GM18858 (cell line): ENCODE results near the gene GCLC.
"Not testable (repeated sequence)": the region's sequence is repeated elsewhere in the genome, so short reads cannot be mapped to it uniquely, and the experiment has no call there.

Experiments
- ATAC-seq: cut with Tn5 transposase; IDR thresholded peaks from one replicate; pipeline ENCODE4 v1.9.1; 2021; ENCODE audit not compliant: unreplicated experiment

The GCLC gene

DNA sequence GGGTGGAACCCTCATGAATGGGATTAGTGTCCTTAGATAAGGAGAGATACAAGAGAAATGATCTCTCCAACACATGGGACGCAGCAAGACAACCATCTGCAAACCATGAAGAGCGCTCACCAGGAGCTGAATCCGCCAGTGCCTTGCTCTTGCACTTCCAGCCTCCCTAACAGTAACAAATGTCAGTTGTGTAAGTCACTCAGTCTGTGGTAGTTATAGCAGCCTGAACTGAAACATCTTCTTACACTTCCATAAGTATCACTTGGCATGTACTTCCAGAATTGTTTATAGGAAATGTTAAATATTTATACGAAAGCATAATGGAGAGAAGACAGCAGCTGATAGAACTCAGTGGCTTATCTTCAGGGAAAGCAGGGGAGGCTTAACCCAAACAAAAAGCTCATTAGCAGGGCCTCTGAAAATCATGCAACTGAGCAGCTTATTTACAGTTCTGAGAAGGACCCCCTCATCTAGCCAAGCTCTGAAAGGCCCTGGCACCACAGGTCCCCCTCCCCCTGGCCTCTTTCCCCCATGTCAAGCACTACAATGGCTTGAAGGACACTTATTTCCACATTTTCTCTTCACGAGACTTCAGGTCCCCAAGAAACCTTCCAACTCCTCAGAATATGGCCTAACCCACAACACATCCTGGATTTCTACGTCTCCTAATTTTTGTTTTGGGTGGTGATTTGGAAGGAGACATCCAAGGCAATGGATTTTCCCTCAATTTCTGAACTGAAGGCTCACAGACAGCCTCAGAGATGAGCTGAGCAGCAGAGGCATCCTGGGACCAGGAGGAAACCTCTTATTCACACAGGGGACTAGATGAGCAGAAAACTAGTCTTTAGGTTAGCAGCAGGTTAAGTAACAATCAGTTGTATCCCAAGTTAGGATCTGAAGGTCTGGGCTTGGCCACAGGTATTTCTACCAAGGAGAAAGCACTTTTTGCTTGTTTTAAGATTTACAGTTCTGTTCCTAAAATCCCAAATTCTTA lies 49.1 kb downstream of the GCLC start:
- no peak for ATAC-seq

DNA sequence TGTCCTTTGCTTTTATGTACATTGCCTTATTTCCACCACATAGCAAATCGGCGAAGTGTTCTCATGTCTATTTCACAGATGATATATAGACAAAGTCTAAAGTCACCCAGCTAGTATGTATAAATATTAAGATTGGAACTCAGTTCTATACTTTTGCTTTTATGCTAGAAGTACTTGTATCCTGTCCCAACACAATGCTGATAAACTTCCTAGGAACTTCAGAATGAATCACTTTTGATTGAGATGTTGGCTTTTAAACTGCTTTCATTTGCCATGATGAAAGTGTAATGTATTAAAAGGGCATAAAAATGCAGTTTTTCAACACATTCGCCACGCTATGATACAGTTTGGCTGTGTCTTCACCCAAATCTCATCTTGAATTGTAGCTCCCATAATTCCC lies 50.8 kb downstream of the GCLC start:
- ATAC-seq = no peak

DNA sequence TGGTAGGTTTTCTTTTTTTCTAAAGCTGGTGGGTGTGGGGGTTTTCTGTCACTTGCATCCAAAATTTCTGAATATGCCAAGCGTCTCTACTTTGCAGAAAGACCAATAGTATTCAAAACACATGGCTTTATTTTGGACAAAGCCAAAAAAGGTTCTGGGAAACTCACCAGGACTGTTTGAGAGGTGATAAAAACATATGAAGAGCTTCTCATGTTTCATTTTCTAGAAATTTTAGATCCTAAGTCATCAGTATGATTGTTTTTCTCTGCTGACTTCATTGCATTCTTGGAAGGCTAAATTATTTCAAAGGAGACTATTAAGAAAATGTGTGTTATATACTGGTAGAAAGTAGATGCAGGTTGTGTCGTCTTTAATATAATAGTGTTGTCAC lies 51.3 kb downstream of the GCLC start:
- ATAC-seq = no peak

DNA sequence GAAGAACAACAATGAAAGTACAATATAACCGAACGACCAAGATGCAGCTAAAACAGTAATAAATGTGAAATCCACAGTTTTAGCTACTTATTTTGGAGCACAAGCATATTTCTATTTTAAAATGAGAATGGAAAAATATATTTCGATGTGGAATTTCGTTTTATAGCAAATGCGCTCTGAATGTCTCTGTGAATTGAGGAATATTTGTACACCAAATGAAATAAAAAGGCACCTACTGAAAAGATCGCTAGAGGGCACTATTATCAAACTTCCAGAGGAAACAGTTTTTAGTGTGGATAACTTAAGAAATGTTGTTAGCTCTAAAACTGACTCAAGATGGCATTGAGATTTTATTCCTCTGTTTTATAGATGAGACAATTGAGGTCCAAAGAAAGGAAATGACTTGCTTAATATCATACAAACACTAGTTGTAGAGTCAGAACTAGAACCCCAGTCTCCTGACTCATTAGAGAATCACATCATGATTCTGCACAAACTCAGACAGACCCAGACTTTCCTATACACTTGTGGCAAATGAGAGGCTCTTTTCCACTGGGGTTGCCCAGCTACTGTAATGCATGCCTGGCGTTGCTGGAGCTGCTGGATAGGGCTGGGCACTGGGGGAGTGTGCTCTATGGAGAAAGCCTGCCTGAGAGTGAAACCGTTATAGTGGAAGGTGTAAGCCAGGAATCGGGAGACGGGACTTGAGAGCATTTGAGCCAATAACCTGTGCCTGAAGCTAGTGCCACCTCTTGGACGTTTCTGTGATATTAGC lies 51.9 kb downstream of the GCLC start:
- no peak for ATAC-seq

DNA sequence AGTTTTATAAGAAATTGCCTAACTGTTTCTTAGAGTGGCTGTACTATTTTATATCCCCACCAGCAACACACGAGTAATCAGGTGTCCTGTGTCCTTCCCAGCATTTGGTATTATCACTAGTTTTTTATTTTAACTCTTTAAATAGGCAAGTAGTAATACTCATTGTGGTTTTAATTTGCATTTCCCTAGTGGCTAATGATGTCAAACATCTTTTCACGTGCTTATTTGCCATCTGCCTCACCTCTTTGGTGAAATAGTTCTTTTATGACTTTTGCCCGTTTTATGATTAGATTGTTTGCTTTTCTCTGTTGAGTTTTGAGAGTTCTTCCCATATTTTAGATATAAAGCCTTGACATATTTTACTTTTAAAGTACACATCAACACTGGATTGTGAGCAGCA lies 57.8 kb downstream of the GCLC start:
- ATAC-seq = no peak

DNA sequence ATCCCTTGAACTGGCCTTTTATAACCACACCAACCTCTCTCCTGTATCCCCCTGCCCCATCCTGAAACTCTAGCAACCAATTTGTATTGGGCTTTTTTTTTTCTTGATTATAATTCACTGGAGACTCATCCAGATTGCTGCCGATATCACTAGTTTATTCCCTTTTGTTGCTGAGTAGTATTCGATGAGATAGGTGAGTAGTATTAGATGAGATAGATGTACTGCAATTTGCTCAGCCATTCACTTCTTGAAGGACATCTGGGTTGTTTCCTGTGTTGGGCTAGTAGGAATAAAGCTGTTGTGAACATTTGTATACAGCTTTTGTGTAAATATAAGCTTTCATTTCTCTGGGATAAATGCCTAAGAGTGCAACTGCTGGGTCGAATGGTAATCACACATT lies 58.2 kb downstream of the GCLC start:
- no peak for ATAC-seq

DNA sequence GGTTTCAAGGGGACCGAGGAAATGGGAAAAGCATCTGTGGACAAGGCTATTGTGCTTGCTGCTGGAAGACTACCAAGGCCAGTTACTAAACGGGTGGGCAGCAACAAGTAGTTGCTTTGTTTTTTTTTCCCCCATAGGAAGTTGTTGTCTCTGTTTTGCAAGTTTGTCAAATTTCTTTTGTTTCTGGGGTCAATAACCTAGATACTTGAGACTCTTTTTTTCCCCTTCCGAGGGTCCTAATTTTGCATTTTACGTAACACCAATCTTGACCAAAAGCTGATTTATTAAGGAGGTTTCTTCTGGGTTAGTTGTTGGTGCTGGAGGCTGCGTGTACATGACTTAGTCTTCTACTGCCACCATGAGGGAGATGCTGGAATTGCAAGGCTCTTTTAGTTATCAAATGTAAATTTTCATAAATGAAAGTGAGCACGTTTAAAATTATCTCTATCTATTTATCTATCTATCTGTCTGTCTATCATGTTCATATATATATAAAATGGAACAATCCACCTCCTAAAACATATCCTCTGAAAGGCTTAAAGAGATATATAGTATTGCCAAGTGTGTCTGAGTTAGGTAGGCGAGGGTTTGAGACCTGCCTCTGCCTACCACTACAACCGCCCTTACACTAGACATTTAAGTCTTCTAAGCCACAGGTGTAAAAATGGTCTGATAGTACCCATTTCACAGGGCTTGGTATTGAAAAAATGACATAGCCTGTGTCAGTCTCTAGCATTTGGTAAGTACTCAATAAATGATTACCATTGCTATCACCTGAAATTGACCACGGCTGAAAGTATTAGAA lies 60.2 kb downstream of the GCLC start:
- ATAC-seq = no peak

DNA sequence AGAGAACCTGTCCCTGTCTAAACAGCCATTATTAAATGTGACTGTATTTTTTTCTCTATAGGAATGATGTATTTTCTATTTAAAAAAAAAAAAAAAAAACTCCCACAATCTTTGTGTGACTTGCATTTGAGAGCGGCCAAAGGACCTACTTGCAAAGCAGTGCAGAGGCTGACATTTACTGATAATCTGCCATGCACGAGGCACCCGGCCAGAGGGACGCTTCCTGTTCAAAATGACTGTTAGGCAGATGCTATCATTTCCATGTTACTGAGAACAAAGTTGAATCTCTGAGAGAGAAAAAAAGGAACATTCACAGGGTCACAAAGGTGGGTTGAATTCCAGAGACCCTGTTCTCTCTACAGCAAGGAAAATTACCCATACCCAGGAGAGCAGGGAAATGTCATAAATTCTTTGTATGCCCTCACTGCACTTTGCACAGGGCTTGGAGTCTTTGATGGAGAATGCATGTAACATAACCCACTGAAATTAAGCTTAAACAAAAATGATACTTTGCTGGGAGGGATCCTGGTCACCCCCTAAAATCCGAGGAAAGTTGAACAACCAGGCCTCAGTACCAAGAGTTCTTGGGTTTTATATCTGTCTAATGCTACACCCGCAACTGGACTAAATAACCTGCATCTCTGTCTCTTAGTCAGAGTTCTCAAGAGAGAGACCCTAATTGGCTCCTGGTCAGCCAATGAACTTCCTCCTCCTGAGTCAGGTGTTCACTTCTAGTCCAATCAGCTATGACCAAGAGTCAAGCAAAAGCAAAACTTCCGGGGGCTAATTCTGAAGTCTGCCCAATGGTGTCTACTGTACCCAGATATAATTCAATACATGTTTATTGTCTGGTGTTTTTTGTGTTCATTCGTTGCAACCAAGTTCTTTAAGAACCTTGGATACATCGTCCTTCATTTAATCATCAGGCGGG lies 61.2 kb downstream of the GCLC start:
- no peak for ATAC-seq

DNA sequence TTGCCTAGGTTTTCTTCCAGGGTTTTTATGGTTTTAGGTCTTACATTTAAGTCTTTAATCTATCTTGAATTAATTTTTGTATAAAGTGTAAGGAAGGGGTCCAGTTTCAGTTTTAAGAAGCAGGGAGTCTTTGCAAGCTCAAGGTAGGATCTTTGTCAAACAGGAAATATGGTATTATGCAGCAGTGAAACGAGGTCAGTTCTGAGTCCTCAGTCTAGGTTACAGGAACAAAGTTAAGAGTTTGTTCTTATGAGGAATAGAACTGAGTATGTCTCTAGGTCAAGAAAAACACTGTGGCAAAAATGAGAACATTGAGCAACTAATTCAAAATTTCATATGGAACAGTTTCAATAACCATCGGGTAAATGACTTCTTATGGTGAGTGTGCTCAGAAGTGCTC lies 63.6 kb downstream of the GCLC start:
- ATAC-seq = no peak

DNA sequence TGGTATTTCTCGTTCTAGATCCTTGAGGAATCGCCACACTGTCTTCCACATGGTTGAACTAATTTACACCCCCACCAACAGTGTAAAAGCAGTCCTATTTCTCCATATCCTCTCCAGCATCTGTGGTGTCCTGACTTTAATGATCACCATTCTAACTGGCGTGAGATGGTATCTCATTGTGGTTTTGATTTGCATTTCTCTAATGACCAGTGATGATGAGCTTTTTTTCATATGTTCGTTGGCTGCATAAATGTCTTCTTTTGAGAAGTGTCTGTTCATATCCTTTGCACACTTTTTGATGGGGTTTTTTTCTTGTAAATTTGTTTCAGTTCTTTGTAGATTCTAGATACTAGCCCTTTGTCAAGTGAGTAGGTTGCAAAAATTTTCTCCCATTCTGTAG lies 64.1 kb downstream of the GCLC start:
- not testable (repeated sequence) for ATAC-seq

DNA sequence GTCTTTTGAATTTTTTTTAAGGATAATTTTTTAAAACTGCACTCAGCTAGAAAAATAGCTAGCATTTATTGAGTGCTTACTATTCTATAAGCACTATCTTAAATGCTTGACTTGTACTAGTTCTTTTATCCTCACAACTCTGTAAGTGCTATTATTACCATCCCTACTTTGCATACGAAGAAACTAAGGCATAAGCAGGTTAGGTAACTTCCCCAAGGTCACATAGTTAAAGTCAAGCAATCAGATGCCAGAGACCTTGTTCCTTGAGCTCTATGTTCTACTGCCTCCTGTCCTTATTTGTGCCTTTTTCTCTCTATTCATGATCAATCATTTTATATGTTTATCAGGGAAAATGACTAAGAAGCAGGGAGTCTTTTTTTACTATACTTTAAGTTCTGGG lies 65.0 kb downstream of the GCLC start:
- ATAC-seq = no peak

DNA sequence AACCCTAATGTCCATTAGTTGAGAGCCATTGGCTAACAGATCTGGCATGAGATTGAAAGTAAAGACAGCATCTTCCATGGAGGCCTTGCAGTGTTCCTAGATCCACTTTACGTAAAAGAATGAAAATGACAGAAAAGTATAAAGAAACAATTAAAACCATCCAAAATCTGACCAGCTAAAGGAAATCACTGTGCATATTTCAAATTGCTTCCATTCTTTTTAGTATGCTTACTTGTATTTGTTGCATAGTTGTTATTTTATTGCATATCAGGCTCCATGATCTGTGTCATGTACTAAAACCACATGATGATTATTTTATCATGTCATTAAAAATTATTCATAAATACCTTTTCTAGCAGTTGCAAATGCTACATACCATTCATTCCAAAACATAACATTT lies 67.9 kb downstream of the GCLC start:
- no peak for ATAC-seq

DNA sequence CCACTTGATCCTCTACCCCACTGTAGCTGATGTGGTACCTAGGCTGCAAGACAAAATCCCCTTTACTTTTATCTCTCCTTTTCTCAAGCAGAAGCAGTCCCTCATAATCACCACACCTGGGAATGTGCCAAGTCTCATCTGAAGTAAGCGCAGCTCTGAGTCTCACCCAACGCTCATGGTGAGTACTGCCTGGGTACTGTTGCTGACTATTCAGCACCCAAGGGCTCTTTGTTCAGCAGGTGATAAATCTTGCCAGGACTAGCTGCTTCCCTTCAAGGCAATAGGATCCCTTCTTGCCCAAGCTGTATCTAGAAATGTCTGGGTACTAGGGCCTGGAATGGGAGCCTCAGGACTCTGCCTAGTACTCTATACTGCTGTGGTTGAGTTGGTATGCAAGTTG lies 70.9 kb downstream of the GCLC start:
- no peak for ATAC-seq

DNA sequence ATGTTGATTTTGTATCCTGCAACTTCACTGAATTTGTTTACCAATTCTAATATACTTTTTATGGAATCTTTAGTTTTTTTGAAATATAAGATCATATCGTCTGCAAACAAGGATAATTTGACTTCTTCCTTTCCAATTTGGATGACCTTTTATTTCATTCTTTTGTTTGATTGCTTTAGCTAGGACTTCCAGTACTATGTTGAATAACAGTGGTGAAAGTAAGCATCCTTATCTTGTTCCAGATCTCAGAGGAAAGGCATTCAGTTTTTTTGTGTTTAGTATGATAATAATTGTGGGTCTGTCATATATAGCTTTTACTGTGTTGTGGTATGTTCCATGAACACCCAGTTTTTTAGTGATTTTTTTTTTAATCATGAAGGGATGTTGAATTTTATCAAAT lies 75.7 kb downstream of the GCLC start:
- ATAC-seq = no peak

DNA sequence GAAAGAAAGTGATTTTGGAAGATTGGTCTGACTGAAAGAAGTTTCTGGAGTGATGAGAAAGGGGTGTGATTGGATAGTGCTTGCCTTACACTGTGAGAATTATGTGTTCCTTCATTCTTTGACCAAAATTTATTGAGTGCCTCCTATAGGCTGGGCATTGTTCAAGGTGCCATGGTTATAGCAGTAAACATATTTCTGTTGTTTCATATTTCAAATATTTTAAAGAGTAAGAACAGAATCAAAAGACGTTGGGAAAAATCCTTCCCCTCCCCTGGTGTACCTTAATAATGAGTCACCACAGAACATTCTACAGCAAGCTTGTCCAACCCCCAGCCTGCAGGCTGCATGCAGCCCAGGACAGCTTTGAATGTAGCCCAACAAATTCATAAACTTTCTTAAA lies 78.6 kb downstream of the GCLC start:
- ATAC-seq = no peak

DNA sequence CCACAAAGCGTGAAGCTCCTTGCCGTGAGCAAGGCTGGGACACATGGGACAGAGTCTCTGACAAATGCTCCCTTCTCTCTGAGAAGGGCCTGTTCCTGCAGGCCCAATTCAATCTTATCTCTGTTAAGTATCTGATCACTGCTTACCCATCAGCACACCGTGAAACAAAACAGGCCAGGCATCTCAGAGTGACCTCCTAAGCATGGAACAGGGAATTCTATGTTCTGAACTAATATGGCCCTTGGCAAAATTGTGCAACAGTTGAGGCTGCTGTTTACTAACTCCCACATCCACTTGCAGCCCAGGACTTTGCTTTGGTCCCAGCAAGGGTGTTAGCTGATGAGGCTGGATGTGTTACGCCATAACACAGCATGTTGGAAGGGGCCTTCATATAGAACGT lies 79.2 kb downstream of the GCLC start:
- ATAC-seq = no peak

DNA sequence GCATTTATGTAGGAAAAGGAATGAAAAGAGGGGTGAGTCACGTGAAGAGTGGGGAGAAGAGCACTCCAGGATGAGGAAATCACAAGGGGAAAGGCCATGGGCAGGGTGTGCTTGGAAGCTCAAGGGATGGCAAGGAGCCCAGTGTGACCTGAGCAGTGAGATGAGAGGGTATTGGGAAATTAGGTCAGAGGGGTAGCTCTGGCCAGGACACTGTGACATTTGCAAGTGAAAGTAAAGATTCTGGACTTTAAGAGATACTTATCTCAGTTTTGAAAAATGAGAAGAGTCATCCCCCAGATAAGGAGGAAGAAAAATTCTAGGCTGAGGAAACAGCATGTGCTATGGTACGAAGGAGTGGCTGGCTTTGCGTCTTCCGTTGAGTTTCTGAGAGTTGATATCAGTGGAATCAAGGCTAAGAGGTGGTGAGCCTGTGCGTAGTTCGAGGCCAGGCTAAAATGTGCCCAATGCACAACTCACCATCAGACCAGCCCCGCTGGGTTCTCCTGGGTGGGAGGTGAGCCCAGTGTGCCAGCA lies 79.9 kb downstream of the GCLC start:
- no peak for ATAC-seq

DNA sequence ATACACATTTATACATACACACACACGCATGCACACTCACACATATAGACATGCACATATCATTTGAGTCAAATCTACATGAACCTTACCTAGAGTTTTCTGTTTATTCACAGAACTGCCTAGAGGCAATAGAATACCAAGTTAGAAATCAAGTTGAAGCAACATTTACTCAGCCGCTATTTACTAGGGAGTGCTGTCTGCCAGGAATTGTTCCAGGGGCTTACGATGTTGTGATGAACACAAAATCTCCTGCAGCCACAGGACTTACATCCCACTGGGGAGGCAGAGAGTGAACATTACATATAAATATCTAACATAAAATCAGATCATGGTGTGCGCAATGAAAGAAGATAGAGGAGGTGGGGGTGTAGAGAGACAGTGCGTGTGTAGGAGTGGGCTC lies 80.4 kb downstream of the GCLC start:
- no peak for ATAC-seq

DNA sequence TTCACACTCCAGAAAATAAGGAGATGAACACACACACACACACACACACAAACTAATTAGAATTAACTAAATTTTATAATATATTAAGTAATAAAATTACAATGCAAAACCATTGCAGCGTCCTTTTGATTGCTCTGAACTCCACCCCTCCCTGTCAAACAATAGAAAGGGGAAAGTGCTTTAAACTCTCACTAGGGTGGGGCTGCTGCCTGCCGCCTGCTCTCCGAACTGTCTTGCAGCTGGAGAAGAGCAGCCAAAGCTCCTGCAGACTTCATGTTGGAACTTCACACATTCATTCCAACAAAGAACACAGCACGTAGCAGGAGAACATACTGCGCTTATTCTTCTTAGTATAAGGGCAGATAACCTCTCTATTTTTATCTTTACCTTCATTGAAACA lies 83.2 kb downstream of the GCLC start:
- ATAC-seq = peak; percentile 11

DNA sequence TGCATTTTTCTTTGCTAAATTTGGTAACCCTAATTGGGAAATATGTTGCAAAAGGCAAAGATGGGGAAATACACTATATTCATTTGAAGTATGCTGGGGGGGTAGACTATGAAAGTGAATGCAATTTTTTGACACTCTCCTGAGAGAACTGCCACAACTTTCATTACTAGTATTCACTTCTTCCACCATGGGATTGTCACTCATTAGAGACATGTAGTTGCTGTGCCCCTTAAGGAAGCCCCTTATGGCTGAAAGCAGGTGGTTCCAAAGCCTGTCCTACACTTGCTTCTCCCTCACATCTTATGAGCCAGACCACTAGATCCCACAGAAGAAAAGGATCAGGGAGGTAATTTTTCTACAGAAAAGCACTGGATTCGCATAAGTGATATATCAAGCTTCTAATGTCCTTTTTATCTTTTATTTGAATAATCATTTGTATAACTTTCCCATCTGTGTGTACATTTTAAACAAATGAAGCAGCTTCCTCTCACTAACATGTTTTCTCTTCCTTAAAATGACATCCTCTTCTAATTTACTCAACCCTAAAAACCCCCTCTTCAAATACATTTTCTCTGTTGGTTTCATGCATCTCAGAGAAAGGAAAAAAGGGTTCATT lies 83.8 kb downstream of the GCLC start:
- peak; percentile 69 for ATAC-seq
